Stimulated activated CD8-positive, alpha-beta memory T cell treated with anti-CD3 and anti-CD28 coated beads, Interleukin-2, amount 100 ng/mL, for 48 hours (primary cell): ENCODE results near the gene LGR5.

Experiments used
- DNase-seq, 2 donors: peaks; one replicate each; pipeline ENCODE4 v3.0.0-alpha.2; 2020; ENCODE audit warnings: low read depth in 2 of 2

The LGR5 gene, protein sequence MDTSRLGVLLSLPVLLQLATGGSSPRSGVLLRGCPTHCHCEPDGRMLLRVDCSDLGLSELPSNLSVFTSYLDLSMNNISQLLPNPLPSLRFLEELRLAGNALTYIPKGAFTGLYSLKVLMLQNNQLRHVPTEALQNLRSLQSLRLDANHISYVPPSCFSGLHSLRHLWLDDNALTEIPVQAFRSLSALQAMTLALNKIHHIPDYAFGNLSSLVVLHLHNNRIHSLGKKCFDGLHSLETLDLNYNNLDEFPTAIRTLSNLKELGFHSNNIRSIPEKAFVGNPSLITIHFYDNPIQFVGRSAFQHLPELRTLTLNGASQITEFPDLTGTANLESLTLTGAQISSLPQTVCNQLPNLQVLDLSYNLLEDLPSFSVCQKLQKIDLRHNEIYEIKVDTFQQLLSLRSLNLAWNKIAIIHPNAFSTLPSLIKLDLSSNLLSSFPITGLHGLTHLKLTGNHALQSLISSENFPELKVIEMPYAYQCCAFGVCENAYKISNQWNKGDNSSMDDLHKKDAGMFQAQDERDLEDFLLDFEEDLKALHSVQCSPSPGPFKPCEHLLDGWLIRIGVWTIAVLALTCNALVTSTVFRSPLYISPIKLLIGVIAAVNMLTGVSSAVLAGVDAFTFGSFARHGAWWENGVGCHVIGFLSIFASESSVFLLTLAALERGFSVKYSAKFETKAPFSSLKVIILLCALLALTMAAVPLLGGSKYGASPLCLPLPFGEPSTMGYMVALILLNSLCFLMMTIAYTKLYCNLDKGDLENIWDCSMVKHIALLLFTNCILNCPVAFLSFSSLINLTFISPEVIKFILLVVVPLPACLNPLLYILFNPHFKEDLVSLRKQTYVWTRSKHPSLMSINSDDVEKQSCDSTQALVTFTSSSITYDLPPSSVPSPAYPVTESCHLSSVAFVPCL

DNA sequence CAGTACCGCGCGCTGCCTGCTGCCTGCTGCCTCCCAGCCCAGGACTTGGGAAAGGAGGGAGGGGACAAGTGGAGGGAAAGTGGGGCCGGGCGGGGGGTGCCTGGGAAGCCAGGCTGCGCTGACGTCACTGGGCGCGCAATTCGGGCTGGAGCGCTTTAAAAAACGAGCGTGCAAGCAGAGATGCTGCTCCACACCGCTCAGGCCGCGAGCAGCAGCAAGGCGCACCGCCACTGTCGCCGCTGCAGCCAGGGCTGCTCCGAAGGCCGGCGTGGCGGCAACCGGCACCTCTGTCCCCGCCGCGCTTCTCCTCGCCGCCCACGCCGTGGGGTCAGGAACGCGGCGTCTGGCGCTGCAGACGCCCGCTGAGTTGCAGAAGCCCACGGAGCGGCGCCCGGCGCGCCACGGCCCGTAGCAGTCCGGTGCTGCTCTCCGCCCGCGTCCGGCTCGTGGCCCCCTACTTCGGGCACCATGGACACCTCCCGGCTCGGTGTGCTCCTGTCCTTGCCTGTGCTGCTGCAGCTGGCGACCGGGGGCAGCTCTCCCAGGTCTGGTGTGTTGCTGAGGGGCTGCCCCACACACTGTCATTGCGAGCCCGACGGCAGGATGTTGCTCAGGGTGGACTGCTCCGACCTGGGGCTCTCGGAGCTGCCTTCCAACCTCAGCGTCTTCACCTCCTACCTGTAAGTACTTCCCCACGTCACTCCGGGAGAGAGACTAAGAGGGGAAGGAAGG, at the start of gene LGR5:
LGR5 (plus strand) TSS at position 186 of the 732 bp plus-strand sequence; CDS start at position 469, 283 bp downstream.
- no peak for DNase-seq

DNA sequence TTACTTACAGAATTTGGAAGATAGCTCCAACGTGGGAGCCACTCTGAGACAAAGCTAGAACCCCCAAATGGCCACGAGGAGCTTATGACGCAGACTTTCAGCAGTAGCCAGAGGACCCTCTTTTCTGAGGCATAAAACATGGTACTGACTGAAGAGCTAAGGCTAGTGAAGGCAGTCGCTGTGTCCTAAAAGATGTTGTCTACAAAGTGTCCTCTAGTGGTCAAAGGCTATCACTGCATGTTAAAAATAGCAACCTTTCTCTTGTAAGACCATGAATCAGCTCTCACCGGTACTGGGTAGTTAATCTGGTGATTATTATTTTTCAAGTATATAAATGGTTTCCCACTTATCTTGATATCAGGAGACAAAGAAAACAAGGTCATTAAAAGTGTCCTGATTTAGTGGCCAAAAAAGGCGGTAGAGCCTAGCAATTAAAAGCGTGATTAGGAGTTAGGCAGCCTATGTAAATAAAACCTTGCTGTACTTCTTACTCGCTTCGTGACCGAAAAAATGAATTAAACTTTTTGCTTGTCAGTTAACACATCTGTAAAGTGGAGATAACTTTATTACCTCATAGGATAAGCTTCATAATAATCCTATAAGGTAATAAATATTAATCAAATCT, 47.0 kb upstream of the LGR5 start:
- DNase-seq, result no peak

DNA sequence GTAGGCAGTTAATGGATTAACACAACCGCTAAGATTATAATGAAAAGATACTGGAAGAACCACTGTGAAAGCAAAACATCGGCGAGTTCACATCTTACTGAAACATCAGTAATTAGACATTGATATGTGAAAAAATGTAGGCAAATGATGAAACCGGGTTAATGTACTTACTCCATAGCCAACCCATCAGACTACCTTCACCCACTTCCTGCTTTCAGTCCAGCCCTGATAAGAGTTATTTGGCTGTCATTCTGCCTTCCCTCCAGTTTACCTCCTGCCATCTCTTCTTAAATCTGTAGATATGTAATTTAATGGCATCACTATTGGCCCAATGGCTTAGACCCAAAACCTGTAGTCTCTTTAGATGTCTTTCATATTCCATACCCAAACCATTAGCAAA, 46.0 kb upstream of the LGR5 start:
- DNase-seq, result no peak

DNA sequence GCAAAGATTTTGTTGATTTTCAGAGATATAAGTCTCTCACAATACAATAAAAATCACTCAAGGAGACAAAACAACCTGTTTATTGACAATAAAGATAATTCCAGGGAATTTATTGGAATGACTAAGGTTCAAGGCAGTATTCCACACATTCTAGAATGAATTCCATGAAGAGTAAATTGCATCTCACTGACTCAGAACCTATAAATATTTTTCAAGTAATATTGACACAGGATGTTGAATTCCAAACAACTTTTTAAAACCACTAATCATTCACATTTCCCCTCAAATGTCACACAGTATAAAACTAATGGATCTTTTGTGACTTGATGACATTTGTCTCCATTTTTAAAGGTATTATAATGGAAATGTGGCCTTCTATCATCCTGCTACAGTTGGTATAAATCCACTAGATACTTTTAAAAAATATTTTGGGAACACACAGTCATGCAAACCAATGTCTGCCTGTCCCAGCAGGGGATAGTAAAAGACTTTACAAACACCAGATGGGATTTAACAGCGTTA, 42.1 kb upstream of the LGR5 start:
- DNase-seq, result no peak

DNA sequence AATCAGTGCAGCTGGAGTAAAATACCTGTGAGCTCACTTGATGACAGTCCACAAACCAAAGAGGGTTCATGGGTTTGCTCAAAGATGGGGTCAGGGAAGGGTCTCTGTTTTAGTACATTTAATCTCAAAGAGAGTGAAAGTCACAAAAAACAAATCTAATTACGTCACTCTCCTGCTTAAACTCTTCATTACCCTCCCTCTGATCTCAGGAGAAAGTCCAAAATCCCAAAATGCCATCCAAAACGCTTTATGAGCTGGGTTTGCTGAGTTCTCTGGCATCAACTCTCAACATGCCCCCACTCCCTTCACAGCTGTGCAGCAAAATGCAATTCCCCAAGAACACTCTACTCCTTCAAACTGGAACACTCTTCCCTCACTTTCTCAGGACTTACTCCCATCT, 40.4 kb upstream of the LGR5 start:
- DNase-seq, result no peak

DNA sequence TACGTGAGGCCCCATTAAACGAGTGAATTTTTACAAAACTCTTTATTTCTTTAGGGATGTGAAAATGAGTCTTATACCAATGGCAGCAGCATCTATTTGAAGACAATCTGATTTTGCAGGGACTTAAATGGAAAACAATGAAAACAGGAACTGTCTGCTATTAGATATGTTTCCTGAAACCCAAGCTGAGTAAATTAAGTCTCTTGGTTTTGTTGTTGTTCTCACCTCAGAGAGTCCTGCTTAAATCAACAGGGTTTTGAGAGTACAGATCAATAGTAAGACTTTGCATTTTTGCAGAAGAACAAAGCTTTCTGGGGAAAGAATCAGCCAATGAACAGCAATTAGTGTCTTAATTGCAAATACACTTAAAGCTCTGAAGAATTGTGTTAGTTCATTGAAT, 39.1 kb upstream of the LGR5 start:
- no peak for DNase-seq

DNA sequence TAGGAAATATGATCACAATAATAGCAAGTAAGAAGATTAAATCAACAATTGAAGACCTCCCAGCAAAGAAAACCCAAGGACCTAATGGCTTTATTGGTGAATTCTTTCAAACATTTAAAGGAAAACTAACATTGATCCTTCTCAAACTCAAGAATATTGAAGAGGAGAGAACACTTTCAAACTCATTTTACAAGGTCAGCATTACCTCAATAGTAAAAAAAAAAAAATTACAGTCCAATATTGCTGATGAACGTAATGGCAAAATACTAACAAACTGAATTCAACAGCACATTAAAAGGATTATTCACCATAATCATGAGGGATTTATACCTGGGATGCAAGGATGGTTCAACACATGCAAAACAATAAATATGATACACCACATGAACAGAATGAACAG, 33.7 kb upstream of the LGR5 start:
- no peak for DNase-seq

DNA sequence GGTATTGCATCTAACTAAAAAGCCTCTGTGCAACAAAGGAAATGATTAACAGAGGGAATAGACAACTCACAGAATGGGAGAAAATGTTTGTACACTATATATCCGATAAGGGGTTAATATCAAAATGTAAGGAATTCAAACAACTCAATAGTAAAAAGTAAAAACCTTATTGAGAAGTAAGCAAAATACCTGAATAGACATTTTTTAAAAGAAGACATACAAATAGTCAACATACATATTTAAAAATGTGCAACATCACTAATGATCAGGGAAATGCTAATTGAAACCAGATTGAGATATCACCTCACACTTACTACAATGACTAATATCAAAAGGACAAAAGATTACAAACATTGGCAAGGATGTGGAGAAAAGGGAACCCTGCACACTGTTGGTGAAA, 31.9 kb upstream of the LGR5 start:
- DNase-seq, result no peak

DNA sequence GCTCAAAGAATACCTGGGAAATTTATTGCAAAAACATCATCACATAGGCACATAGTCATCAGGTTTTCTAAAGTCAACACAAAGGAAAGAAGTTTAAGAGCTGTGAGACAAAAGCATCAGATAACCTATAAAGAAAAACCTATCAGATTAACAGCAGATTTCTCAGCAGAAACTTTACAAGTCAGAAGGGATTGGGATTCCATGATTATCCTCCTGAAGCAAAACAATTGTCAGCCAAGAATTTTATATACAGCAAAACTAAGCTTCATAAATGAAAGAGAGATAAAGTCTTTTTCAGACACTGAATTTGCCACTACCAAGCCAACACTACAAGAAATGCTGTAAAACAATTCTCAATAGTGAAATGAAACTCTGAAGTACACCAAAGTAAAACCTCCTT, 28.8 kb upstream of the LGR5 start:
- no peak for DNase-seq

DNA sequence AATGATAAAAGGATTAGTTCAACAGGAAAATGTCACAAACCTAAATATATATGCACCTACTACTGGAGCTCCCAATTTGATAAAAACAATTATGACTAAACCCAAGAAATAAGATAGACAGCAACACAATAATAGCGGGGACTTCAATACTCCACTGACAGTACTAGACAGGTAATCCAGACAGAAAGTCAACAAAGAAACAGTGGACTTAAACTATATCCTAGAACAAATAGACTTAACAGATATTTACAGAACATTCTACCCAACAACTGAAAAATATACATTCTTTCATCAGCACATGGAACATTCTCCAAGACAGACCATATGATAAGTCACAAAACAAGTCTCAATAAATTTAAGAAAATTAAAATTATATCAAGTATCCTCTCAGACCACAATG, 28.0 kb upstream of the LGR5 start:
- no peak for DNase-seq

DNA sequence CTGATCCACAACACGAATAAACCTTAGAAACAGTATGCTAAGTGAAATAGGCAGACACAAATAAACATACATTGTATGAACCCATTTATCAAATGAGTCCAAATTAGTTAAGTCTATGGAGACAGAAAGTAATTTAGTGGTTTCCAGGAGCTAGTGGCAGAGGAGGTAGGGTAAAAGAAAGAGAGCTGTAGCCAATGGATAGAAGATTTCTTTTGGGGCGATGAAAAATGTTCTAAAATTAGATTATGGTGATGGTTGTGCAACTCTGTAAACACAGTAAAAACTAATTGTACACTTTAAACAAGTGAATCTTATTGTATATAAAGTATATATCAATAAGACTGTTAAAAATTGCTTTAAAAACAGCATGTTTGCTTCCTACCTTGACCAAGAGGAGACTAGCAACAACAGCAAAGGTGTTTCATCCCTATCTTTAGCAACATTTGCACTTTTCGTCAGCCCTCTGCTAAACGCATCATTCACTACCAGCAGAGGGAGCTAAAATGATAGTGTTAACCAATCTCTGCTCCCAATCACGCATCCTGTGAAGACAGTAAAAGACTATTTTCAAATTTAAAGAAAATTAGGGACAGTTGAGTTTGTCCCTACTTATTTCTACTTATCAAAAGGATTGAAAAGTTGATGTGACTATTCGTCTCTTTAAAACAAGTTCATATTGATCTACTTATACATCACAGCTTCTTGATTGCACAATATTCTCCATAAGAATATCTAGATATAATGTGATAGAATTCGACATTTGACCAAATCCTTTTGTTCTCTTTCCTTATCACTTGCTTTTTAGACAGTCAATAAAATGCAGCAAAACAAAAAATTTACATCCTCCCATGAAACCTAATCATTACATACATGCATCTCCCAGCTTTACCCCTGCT, 24.0 kb upstream of the LGR5 start:
- DNase-seq, result no peak

DNA sequence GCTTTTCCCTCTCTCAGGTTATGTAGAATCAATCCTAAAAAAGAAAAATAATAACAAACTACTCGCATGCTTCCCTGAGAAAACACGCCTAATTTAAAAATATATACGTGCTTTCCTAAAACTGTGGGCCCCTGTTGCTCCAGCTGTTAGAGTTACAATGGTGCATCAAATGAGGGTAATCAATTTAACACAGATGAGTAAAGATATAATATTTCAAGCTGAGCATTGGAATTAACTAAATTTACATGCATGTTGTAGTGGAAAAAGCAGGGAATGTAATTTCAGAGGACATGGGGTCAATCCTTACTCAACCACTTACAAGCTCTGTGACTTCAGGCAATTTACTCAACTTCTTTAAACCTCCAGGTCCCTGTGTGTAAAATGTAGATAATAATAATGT, 22.4 kb upstream of the LGR5 start:
- DNase-seq, result no peak

DNA sequence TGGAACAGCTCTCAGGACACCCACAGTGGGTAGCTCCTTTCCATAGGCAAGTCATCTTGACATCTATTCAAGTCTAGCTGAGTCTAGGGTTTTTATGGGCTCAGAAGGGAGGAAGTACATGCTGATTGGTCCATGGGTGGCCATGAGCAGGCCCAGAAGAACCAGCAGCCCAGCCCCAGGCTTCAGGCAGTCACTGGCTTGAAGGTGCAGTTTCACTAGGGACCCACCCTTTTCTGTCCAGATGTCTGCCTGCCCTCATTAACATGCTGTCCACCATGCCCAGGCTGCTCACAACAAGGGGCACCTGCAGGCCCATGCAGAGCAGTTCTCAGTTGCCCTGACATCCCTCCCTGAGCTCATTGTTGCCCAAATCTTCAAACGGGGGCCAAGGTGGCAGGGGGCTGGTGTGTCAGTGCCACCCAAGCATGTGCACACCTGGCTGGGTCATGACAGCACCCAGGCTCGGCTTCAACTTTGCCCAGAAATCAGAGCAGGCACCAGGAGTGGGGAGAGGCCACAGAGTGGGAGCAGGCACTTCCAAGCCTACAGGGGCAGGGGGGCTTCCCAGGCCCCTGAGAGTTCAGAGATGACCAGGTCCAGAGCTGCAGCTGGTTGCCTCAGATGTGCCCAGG, 18.7 kb upstream of the LGR5 start:
- DNase-seq, result no peak

DNA sequence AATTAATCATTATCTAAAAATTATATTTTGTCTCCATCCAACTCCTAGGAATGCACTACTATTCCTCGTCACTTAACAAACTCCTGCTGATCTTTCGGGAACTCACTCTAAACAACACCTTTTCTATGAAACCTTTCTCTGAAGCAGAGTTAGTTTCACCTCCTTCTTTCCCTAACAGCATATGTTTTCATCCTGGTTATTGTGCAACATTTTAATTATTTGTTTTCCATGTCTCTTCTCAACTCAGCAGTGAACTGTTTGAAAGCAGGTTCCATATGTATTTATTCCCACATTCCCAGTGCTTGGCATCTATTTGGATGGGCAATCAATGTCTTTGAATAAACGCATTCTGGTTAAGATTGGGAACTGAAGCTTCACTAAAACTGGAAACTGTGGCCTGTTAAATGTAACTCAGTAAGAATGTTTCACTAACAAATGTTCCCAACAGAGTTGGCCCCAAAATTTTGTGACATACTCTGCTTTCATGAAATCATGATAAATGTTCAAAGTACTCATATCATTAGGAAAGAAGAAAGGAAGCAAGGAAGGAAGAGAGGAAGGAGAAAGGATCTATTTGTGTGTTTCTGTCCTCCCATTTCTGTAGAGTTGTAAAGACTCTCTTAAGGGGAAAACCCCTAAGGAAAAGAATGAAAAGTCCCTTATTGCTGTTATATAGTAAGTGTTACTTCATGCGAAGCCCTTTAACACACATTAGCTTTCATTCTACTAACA, 13.9 kb upstream of the LGR5 start:
- DNase-seq, result no peak

DNA sequence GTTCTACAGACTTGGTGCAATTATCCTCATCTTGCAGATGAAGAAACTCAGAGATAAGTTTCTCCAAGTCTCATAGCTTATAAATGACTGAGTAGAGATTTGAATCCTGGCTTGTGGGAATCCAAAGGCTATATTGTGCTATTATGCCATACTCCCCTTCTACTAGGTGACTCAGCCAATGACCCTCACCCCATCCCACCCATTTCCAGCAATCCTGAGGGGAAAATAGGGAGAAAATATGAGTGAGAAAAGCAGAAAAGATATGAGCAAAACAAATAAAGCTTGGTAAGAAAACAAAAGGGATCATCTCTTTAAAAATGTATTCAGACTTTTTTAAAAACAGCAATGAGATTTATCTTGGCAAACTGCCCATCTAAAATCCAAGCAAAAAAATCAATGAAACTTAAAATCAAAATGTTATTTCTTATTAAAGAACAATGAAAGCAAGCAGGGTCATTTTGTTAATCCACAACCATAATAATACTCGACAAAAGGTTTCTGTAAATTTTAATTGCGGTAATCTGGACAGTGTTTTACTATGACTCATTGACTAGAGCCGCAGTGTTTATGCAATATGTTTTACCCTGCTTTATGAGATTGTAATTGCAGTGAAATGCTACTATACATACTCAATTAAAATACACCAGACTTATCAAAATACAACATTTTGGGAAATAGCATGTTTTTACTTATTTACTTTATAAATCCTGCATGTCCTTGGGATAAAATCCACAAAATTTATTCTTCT, 13.1 kb upstream of the LGR5 start:
- no peak for DNase-seq

DNA sequence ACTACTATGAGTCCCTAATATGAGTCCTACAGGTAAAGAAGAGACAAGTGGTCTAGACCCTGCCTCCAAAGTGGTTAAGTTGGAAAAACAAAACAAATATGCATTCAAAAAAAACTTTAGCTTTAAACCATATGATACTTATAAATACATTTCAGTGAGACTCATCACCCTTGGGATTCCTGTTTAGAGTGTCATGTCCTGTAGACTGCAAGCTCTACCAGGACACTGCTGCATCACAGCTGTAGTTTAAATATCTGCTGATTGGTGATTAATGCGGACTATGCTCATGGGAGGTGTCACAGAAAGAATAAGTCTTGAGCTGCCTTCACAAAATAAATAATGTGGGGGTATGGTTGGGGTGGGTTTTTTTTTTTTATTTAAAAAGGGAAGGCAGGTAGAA, 8.8 kb upstream of the LGR5 start:
- no peak for DNase-seq

DNA sequence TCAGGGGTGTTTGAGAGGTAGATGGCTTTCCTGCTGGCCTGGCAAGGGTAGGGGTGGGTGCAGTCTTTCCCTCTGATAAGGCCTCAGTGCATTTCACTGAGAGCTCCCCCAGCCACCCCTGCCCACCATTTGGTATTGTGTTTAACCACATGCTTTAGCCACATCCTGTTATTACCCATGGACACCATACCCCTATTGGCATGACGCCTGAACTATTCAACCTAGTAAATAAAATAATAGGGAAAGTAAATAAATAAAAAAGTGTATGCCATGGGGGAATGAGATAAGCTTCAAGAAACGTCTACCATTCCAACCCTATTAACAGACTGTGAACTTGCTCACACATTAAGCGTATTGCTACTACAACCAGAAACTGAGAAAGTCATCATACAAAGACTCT, 7.6 kb upstream of the LGR5 start:
- DNase-seq, result no peak

DNA sequence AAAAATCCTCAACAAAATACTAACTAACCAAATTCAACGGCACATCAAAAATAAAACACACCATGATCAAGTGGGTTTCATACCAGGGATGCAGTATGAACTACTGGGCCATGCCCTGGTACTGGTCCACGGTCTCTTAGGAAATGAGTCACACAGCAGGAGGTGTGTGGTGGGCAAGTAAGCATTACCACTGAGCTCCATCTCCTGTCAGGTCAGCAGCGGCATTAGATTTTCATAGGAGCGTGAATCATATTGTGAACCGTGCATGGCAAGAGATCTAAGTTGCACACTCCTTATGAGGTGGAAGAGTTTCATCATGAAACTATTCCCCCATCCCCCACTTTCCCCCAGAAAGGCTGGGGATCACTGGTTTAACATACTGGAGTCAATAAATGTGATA, 6.7 kb upstream of the LGR5 start:
- DNase-seq, result no peak

DNA sequence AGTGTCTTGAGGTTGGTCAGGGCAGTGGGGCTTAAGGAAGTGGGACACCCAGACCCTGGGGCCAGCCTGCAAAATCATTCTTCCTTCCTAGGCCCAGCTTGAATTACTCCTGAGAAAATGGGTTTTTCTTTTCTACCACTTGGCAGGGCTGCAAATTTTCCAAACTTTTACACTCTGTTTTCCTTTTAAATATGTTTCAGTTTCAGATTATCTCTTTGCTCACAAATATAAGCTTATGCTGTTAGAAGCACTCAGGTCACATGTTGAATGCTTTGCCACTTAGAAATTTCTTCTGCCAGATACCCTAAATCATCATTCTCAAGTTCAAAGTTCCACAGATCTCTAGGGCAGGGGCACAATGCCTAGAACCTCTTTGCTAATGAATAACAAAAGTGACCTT, 2.9 kb upstream of the LGR5 start:
- DNase-seq, result no peak
